Esophagus squamous epithelium (tissue), 5 donors: ENCODE data around the gene TRIP10. TPM values are rescaled to one million over a fixed set of nuclear protein-coding genes. Genes with fewer than 3 reads are reported as not detected.

Experiments used
- DNase-seq: peaks from one replicate; lab custom pipeline; 2025; lab: John Stamatoyannopoulos, UW
- H3K27ac ChIP-seq, 4 donors: fragments of 200-600 bp; sonication (generic); one replicate each; pipeline ENCODE4 v1.5.1; 2016 to 2019; ENCODE audit warnings: mild to moderate bottlenecking in 1 of 4
- H3K27me3 ChIP-seq, 4 donors: fragments of 200-600 bp; sonication (generic); 1 replicate in 3 of 4; 2 replicates in 1 of 4; pipeline versions ENCODE4 v1.5.1 to v1.6.0; 2017 to 2021; ENCODE audit warnings: antibody characterized with exemption in 1 of 4
- H3K36me3 ChIP-seq, 3 donors: fragments of 200-600 bp; sonication (generic); one replicate each; pipeline ENCODE4 v1.5.1; 2016 to 2019
- H3K4me1 ChIP-seq, 3 donors: fragments of 200-600 bp; sonication (generic); one replicate each; pipeline ENCODE4 v1.5.1; 2017 to 2019
- H3K4me3 ChIP-seq, 4 donors: fragments of 200-600 bp; sonication (generic); 1 replicate in 3 of 4; 2 replicates in 1 of 4; pipeline ENCODE4 v1.5.1; 2016 to 2019; ENCODE audit warnings: mild to moderate bottlenecking in 2 of 4, moderate library complexity in 1 of 4
- H3K9me3 ChIP-seq, 3 donors: fragments of 200-600 bp; sonication (generic); one replicate each; pipeline ENCODE4 v1.5.1; 2016 to 2019
- POLR2A ChIP-seq, 4 donors: fragments of 450-650 bp; IDR thresholded peaks; one replicate each; pipeline ENCODE4 v1.6.1; 2017; ENCODE audit warnings: antibody characterized with exemption in 4 of 4, mild to moderate bottlenecking in 4 of 4, moderate library complexity in 3 of 4
- WGBS, 2 donors: methylation state at CpG; one replicate each; pipeline ENCODE4 v1.1.5; 2018; 5-methylcytosine and 5-hydroxymethylcytosine counted together
- intact Hi-C: fragments of 100-400 bp; cut with DNase I; formaldehyde crosslinking; loops from one replicate; pipeline ENCODE4 v1.15.0; 2022
- total RNA-seq, 4 donors: library from RNA; depleted of rRNA; stranded (reverse); fragments of >200 nt; gene quantifications; one replicate each; pipeline ENCODE4 v1.1.0, GENCODE V29; 2016
- TF ChIP-seq, protein P1 (sequence below), 6 experiments: fragments of 450-650 bp in 4 of 6; fragments of 200-600 bp in 2 of 6; sonication (generic) in 2 of 6; IDR thresholded peaks; one replicate each; pipeline ENCODE4 v1.5.1; 2016 to 2019; ENCODE audit warnings: antibody characterized with exemption in 6 of 6, mild to moderate bottlenecking in 4 of 6, moderate library complexity in 4 of 6
- donor health status: DM: yes; HTN: yes; CAD: no.

The TRIP10 gene
- total RNA-seq, 4 donors from 2014 or later: 67.6 to 160 (median 117) TPM

DNA sequence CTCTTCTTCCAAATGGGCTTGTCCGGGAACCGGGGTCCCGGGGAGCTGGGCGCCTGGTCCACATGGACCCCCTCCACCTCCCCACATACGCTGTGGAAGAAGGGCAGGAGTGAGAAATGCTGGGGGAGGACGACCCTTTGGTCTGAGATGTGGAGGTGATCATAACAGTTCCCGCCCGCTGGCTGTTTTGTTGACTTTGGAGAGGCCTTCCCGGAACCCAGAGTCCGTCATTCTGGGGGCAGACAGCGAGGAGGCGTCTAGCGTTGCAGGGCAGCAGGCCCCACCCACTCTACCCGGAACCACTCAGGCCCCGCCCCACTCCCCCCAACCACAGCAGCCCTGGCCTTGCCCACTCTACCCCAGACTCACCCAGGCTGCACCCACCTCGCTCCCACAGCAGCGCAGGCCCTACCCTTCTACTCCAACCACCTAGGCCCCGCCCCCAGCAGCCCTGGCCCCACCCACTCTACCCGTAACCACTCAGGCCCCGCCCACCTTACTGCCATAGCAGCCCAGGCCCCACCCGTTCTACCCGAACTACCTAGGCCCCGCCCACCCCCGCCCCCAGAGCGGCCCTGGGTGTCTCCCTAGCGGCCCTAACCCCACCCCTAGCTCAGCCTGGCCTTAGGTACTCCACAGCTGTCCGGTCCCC, 9.2 kb upstream of the TRIP10 start:
- H3K4me3 ChIP-seq: peak overlapping the region in 2 of 4 donors; percentile 11 to 51
- intact Hi-C loops: no loop called here
- H3K36me3 ChIP-seq: peaks cover 15 to 55% (median 19%) of the 10 kb centered on the region in 3 donors
- H3K27me3 ChIP-seq: no peaks in the 10 kb centered on the region
- peaks cover 0 to 36% (median 0%) of the 10 kb centered on the region in 3 donors for H3K4me1 ChIP-seq
- WGBS, 2 donors: 73 to 87% methylated on average over 12 to 14 of the region's 27 CpGs
- H3K27ac ChIP-seq: peak overlapping the region in 1 of 4 donors; percentile 52
- DNase-seq: no peak
- H3K9me3 ChIP-seq: no peaks in the 10 kb centered on the region
- no peak for TF ChIP-seq POLR2A (IDR thresholded peaks at IDR 0.05)
- TF ChIP-seq, protein P1, sequence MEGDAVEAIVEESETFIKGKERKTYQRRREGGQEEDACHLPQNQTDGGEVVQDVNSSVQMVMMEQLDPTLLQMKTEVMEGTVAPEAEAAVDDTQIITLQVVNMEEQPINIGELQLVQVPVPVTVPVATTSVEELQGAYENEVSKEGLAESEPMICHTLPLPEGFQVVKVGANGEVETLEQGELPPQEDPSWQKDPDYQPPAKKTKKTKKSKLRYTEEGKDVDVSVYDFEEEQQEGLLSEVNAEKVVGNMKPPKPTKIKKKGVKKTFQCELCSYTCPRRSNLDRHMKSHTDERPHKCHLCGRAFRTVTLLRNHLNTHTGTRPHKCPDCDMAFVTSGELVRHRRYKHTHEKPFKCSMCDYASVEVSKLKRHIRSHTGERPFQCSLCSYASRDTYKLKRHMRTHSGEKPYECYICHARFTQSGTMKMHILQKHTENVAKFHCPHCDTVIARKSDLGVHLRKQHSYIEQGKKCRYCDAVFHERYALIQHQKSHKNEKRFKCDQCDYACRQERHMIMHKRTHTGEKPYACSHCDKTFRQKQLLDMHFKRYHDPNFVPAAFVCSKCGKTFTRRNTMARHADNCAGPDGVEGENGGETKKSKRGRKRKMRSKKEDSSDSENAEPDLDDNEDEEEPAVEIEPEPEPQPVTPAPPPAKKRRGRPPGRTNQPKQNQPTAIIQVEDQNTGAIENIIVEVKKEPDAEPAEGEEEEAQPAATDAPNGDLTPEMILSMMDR (IDR thresholded peaks at IDR 0.05): no peak

DNA sequence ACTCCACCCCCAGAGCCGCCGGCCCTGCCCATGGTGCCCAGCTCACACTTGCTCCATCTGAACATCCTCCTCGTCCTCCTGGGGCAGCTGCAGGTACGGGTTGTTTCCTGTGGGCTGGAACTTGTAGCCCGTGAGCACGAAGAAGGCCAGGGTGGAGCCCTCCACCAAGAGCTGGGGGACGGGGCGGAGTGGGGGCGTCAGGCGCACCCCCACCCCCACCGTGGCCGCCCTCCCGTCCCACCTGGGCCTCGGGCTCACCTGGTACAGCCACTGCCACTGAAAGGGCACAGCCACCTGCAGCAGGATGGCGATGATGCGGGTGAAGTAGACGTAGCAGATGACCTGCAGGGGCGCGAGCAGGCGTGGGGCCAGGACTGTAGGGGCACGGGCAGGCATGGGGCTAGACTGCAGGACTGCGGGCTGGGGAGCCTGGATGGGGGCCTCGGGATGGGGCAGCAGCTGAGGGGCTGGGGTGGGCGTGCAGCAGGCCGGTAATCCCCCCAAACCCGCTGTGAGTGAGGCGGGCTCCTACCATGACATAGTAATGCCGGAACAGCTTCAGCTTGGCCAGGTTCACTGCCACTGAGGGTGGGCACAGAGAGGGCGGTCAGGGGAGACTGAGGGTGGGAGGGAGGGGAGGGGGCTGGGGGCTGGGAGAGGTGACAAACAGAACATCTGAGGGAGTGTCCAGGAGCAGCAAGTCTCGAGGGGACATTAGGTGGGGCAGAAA, 8.4 kb upstream of the TRIP10 start:
- peak overlapping the region in 1 of 4 donors; percentile 51 for H3K4me3 ChIP-seq
- H3K4me1 ChIP-seq: peaks cover 3 to 44% (median 8%) of the 10 kb centered on the region in 3 donors
- H3K27ac ChIP-seq: peak overlapping the region in 1 of 4 donors; percentile 52
- peaks cover 15 to 59% (median 19%) of the 10 kb centered on the region in 3 donors for H3K36me3 ChIP-seq
- no peaks in the 10 kb centered on the region for H3K27me3 ChIP-seq
- no peak for DNase-seq
- WGBS, 2 donors: 50 to 91% methylated on average over 1 to 3 of the region's 30 CpGs
- intact Hi-C loops: no loop called here
- TF ChIP-seq, protein P1 (IDR thresholded peaks at IDR 0.05): no peak
- no peak for TF ChIP-seq POLR2A (IDR thresholded peaks at IDR 0.05)
- H3K9me3 ChIP-seq: no peaks in the 10 kb centered on the region

DNA sequence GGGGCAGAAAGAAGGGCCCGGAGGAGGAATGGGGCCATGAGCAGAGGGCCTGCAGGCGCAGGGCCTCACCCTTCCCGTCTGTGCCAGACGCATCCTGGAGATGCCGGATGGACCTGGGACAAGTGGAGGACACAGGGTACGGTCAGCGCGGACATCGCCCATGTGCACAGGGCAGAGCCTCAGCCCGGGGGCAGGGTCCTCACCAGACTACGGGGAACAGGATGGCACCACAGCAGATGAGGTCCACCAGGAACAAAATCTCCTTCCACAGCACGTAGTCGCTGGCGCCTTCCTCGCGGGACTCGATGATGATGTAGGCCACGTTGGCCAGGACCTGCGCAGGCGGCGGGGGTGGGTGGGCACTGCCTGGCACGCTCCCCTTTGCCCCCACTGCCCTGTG, 7.7 kb upstream of the TRIP10 start:
- no peak overlapping the region for H3K27ac ChIP-seq
- intact Hi-C loops: no loop called here
- peaks cover 7 to 51% (median 9%) of the 10 kb centered on the region in 3 donors for H3K4me1 ChIP-seq
- DNase-seq: no peak
- peaks cover 15 to 59% (median 19%) of the 10 kb centered on the region in 3 donors for H3K36me3 ChIP-seq
- no peaks in the 10 kb centered on the region for H3K27me3 ChIP-seq
- TF ChIP-seq POLR2A (IDR thresholded peaks at IDR 0.05): no peak
- TF ChIP-seq, protein P1 (IDR thresholded peaks at IDR 0.05): no peak
- no peaks in the 10 kb centered on the region for H3K9me3 ChIP-seq
- H3K4me3 ChIP-seq: no peak overlapping the region
- WGBS, 2 donors: 75 to 85% methylated on average over 5 to 10 of the region's 22 CpGs

DNA sequence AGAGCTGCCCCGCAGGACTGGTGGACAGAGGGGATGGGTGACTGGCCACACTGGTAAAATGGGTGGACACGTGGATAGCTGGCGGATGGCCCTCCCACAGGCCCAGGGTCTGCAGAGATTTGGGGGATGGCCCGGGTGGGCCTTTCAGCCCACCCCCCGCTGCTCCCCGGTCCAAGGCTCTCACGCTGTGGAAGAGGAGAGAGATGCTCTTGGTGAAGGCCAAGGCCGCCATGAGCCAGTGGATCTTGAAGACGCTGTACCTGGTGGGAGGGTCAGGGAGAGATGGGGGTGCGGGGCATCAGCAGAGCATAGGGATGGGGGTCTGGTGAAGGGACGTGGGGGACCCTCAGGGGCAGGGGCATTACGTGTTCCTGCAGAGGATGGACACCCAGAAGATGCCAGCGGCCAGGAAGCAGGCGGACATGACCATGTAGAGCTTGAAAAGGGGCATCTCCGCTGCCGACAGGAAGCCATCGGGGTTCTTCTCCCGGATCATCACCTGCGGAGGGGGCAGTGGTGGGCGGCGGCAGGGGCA, 6.6 kb upstream of the TRIP10 start:
- no peak for DNase-seq
- H3K36me3 ChIP-seq: peaks cover 15 to 59% (median 19%) of the 10 kb centered on the region in 3 donors
- H3K4me1 ChIP-seq: peaks cover 7 to 55% (median 10%) of the 10 kb centered on the region in 3 donors
- intact Hi-C loops: no loop called here
- TF ChIP-seq, protein P1 (IDR thresholded peaks at IDR 0.05): no peak
- no peak for TF ChIP-seq POLR2A (IDR thresholded peaks at IDR 0.05)
- H3K27me3 ChIP-seq: no peaks in the 10 kb centered on the region
- H3K4me3 ChIP-seq: no peak overlapping the region
- no peaks in the 10 kb centered on the region for H3K9me3 ChIP-seq
- WGBS, 2 donors: 85 to 94% methylated on average over 9 to 20 of the region's 21 CpGs
- H3K27ac ChIP-seq: no peak overlapping the region
